Stomach smooth muscle (tissue), 2 donors: ENCODE results near the gene PHF13.

Source experiments
- H3K27ac ChIP-seq: one replicate; pipeline ENCODE4 v1.7.0; 2013; ENCODE audit warnings: mild to moderate bottlenecking, low read length, inconsistent platforms
- H3K27me3 ChIP-seq, 2 donors: one replicate each; pipeline ENCODE4 v1.7.0; 2013; ENCODE audit warnings: low read length in 2 of 2; ENCODE audit not compliant: insufficient read depth in 2 of 2, control insufficient read depth in 1 of 2
- H3K36me3 ChIP-seq, 2 donors: one replicate each; pipeline ENCODE4 v1.7.0; 2013; ENCODE audit warnings: low read length in 2 of 2; ENCODE audit not compliant: control insufficient read depth in 2 of 2, insufficient read depth in 2 of 2
- H3K4me1 ChIP-seq: one replicate; pipeline ENCODE4 v1.7.0; 2013; ENCODE audit warnings: low read length; ENCODE audit not compliant: control insufficient read depth, insufficient read depth
- H3K4me3 ChIP-seq, 2 donors: one replicate each; pipeline ENCODE4 v1.7.0; 2013; ENCODE audit warnings: low read length in 2 of 2
- H3K9ac ChIP-seq, 2 donors: one replicate each; pipeline ENCODE4 v1.7.0; 2013; ENCODE audit warnings: low read length in 2 of 2, mild to moderate bottlenecking in 1 of 2
- H3K9me3 ChIP-seq, 2 donors: one replicate each; pipeline ENCODE4 v1.7.0; 2013; ENCODE audit warnings: low read length in 2 of 2; ENCODE audit not compliant: control insufficient read depth in 2 of 2
- donor health status: healthy.
- donor health status: Pancreatic carcinoma.

The PHF13 gene

DNA sequence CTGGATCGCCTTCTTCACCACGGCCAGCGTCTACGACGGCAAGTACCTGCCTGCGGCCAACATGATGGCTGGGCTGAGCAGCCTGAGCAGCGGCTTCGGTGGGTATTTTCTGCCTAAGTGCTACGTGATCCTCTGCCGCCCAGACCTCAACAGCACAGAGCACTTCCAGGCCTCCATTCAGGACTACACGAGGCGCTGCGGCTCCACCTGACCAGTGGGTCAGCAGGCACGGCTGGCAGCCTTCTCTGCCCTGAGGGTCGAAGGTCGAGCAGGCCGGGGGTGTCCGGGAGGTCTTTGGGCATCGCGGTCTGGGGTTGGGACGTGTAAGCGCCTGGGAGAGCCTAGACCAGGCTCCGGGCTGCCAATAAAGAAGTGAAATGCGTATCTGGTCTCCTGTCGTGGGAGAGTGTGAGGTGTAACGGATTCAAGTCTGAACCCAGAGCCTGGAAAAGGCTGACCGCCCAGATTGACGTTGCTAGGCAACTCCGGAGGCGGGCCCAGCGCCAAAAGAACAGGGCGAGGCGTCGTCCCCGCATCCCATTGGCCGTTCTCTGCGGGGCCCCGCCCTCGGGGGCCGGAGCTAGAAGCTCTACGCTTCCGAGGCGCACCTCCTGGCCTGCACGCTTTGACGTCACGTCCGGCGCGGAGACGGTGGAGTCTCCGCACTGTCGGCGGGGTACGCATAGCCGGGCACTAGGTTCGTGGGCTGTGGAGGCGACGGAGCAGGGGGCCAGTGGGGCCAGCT, 34.0 kb upstream of the PHF13 start, which contains the start of gene ZBTB48:
TSS of gene ZBTB48 (plus strand) at position 621 of the 745 bp plus-strand sequence. CDS start 616 bp downstream, outside the sequence.
- Histone ChIP-seq H3K9me3 (no peaks in the 10 kb centered on the region), H3K36me3 (peaks cover 4 to 6% of the 10 kb centered on the region in 2 donors), H3K4me1 (peaks cover 25% of the 10 kb centered on the region), H3K9ac (peak within 1 kb of the TSS; percentile 87 to 92), H3K4me3 (peak within 1 kb of the TSS; percentile 84), H3K27me3 (no peaks in the 10 kb centered on the region), H3K27ac (peak within 1 kb of the TSS; percentile 94)

- Histone ChIP-seq H3K4me1 (peaks cover 25% of the 10 kb centered on the region), H3K9ac (peak overlapping the region; percentile 83 to 92), H3K27me3 (no peaks in the 10 kb centered on the region), H3K36me3 (peaks cover 4 to 6% of the 10 kb centered on the region in 2 donors), H3K4me3 (peak overlapping the region; percentile 78 to 84), H3K27ac (peak overlapping the region; percentile 94), H3K9me3 (no peaks in the 10 kb centered on the region)
Measured at GRCh38 chr1:6580119-6580592, 33.4 kb upstream of the PHF13 start.

GRCh38 chr1:6580593-6581409, 32.7 kb upstream of the PHF13 start:
- H3K9ac ChIP-seq, result peak overlapping the region; percentile 83 to 92
- peak overlapping the region; percentile 78 to 84 for H3K4me3 ChIP-seq
- H3K36me3 ChIP-seq, result peaks cover 4 to 6% of the 10 kb centered on the region in 2 donors
- H3K9me3 ChIP-seq, result no peaks in the 10 kb centered on the region
- H3K27me3 ChIP-seq, result no peaks in the 10 kb centered on the region
- peak overlapping the region; percentile 94 for H3K27ac ChIP-seq
- H3K4me1 ChIP-seq, result peaks cover 25% of the 10 kb centered on the region

DNA sequence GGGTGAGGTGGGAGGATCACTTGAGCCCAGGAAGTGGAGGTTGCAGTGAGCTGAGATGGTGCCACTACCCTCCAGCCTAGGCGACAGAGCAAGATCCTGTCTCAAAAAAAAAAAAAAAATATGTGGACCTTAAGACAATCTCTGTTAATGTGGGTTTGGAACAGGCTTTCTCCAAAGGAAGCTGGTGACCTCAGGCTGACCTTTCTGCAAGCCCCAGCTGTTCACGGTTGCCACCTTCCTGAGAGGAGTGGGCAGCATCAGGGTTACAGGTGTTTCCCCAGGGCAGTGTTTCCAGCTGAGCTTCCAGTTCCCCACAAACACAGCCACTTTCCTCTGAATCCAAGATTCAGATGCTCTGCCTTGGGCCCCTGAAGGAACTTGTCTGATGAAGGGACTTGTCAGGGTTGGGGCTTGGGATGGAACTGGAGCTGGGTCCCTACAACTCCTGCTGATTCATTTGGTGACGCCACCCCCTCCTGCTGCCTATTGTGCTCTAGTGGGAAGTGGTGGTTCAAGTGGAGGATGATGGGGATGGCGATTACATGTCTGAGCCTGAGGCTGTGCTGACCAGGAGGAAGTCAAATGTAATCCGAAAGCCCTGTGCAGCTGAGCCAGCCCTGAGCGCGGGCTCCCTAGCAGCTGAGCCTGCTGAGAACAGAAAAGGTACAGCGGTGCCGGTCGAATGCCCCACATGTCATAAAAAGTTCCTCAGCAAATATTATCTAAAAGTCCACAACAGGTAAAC, 31.8 kb upstream of the PHF13 start:
- Histone ChIP-seq H3K9me3 (no peaks in the 10 kb centered on the region), H3K36me3 (peaks cover 4 to 6% of the 10 kb centered on the region in 2 donors), H3K4me1 (peaks cover 31% of the 10 kb centered on the region), H3K27me3 (no peaks in the 10 kb centered on the region), H3K9ac (no peak overlapping the region), H3K27ac (no peak overlapping the region), H3K4me3 (no peak overlapping the region)

DNA sequence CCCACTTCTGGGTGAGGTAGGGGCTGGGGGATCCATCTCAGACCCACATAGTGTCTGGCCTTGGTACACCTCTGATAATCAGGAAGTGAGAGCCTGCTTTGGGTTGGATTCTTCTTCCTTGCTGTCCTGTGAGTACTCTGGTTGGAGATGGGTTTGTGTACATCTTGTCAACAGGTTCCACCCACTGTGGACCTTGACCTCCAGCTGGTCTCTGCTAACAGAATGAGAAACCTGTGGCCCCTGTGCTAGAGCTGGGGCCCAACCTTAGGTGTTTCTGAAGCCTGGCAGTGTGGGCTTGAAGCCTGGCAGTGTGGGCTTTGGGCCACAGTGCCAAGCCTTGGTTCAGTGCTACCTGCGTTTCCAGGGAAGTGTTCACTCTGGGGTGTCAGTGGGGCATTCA, 31.2 kb upstream of the PHF13 start:
- H3K27ac ChIP-seq, result no peak overlapping the region
- H3K27me3 ChIP-seq, result no peaks in the 10 kb centered on the region
- H3K9me3 ChIP-seq, result no peaks in the 10 kb centered on the region
- no peak overlapping the region for H3K9ac ChIP-seq
- peaks cover 4 to 6% of the 10 kb centered on the region in 2 donors for H3K36me3 ChIP-seq
- no peak overlapping the region for H3K4me3 ChIP-seq
- peaks cover 37% of the 10 kb centered on the region for H3K4me1 ChIP-seq

DNA sequence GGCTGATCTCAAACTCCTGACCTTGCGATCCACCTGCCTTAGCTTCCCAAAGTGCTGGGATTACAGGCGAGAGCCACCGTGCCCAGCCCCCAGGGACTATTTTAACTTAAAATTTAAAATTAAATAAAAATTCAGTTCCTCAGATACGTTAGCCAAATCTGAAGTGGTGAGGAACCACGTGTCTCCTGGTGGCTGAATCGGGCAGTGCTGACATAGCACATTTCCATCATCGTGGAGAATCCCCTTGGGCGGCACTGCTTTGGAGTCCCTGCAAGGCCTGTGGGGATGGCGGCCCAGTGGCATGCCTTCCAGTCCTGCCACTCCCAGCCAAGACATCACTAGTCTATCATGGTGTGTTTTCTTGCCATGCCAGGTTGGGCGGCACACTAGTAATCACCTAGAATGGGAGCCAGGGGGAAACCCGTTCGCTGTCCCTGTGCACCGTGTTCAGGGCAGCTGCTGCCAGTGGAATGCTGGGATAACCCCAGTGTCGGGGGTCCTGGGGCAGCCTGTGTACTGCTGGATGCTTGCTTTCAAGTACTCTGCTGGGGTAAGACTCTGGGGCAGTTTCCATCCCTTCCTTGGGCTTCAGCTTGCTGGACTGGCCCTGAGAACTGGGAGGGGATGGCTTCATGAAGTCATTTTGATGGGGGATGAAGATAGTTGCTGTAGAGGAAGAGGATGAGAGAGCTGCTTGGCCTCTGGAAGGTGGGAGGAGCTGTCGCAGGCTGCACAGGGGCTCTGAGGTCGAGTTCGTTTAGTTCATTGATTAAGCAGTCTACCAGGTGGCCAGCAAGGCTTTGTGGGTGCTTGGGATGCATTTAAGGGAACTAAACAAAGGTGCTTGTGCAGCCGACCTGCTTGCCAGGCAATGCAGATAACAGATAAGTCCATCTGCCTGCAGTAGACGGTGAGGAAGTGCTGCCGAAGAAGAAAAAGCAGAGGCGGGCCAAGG, 29.1 kb upstream of the PHF13 start:
- no peaks in the 10 kb centered on the region for H3K27me3 ChIP-seq
- H3K4me1 ChIP-seq, result peaks cover 42% of the 10 kb centered on the region
- H3K9me3 ChIP-seq, result no peaks in the 10 kb centered on the region
- no peak overlapping the region for H3K4me3 ChIP-seq
- H3K9ac ChIP-seq, result no peak overlapping the region
- H3K36me3 ChIP-seq, result peaks cover 4 to 20% of the 10 kb centered on the region in 2 donors
- H3K27ac ChIP-seq, result no peak overlapping the region

GRCh38 chr1:6585081-6585722, 28.3 kb upstream of the PHF13 start:
- H3K9ac ChIP-seq, result no peak overlapping the region
- peaks cover 12 to 28% of the 10 kb centered on the region in 2 donors for H3K36me3 ChIP-seq
- peaks cover 40% of the 10 kb centered on the region for H3K4me1 ChIP-seq

GRCh38 chr1:6585841-6586240, 27.7 kb upstream of the PHF13 start:
- Histone ChIP-seq H3K4me3 (no peak overlapping the region), H3K27ac (peak overlapping the region; percentile 2), H3K9me3 (no peaks in the 10 kb centered on the region), H3K27me3 (no peaks in the 10 kb centered on the region), H3K4me1 (peaks cover 34% of the 10 kb centered on the region), H3K9ac (no peak overlapping the region), H3K36me3 (peaks cover 16 to 32% of the 10 kb centered on the region in 2 donors)

More at GRCh38 chr1:6585081-6585722, 28.3 kb upstream of the PHF13 start:
- Histone ChIP-seq H3K9me3 (no peaks in the 10 kb centered on the region), H3K27ac (no peak overlapping the region), H3K27me3 (no peaks in the 10 kb centered on the region), H3K4me3 (no peak overlapping the region)

DNA sequence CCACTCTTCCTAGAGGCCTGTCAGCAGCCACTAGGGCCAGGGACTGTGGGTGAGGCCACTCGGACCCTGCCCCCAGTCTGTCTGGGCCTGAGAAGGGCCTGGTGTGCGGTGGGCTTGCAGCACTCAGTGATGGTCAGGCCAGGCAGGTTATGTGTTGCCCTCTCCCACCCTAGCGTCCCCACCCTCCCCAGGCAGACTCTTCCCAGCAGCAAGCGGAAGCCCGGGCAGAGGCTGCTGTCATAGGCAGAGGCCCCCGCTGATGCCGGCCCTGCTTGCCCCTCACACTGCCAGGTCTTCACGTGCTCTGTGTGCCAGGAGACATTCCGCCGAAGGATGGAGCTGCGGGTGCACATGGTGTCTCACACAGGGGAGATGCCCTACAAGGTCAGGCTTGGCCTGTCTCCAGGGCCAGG, 27.1 kb upstream of the PHF13 start:
- Histone ChIP-seq H3K36me3 (peaks cover 16 to 35% of the 10 kb centered on the region in 2 donors), H3K4me1 (peaks cover 32% of the 10 kb centered on the region), H3K9me3 (no peaks in the 10 kb centered on the region), H3K9ac (no peak overlapping the region), H3K4me3 (no peak overlapping the region), H3K27ac (peak overlapping the region; percentile 53), H3K27me3 (no peaks in the 10 kb centered on the region)
